HEK293T (cell line): ENCODE results near the gene TEC.

Experiments used
- SP1 ChIP-seq: fragments of 450-650 bp; IDR thresholded peaks from 2 replicates; pipeline ENCODE4 v1.6.1; 2017
- TARDBP ChIP-seq: fragments of 450-650 bp; IDR thresholded peaks from 2 replicates; pipeline ENCODE4 v1.6.1; 2016

- TF ChIP-seq TARDBP (no peak), SP1 (no peak)
These were observed 161.1 kb downstream of the TEC start for GRCh38 chr4:48108309-48109073.
